ENCODE data around the gene EEA1. TPM values are rescaled to one million over a fixed set of nuclear protein-coding genes. Genes with fewer than 3 reads are reported as not detected.
A peak's percentile ranks its signal among the peaks of the same experiment; 100 is the strongest.

The EEA1 gene
- total and polyA plus RNA-seq, 2 of the 4 experiments (the other 2 are of a cell fraction), result 4.6 to 12.5 TPM

GRCh38 chr12:92926549-92926948 is 2.5 kb downstream of the EEA1 start:
- DNase-seq, result no peak
- H3K4me2 ChIP-seq (ENCODE audit: low read depth, low read length), result peak overlapping the region; percentile 98
- H2BK5ac ChIP-seq (ENCODE audit: low read depth, low read length, poor library complexity, severe bottlenecking), result peak overlapping the region; percentile 93
- H4K20me1 ChIP-seq (ENCODE audit: insufficient read depth, low read length), result peaks cover 33% of the 10 kb centered on the region
- peak overlapping the region; percentile 12; the same call in 1 of the 2 replicates for H3K9ac ChIP-seq (ENCODE audit: low read depth, low read length)
- peak overlapping the region; percentile 54; the same call in 1 of the 2 replicates for H2AK5ac ChIP-seq (ENCODE audit: low read depth, low read length)
- no peak overlapping the region for H2BK120ac ChIP-seq (ENCODE audit: low read depth, low read length)
- CTCF ChIA-PET, result interaction anchor here (1.0 to 1.6 kb wide), 5 partner anchors 17 to 138 kb away, joined by 3 read pairs; no protein-coding TSS in a partner anchor
- H3K4me3 ChIP-seq (ENCODE audit: insufficient read depth, low read depth, low read length), result no peak overlapping the region
- H4K91ac ChIP-seq (ENCODE audit: insufficient read depth, low read depth, low read length), result peak overlapping the region; percentile 26; the same call in 1 of the 2 replicates
- peaks cover 4 to 41% of the 10 kb centered on the region in 2 experiments; a peak in 2 of 4 replicates for H3K79me1 ChIP-seq (ENCODE audit: low read depth in 1 of 2, low read length in 2 of 2)
- in situ Hi-C loops (cut with MboI; ENCODE audit: low sequenced_read_pairs) (no loop called here), intact Hi-C loops (cut with micrococcal nuclease) (loop anchor here (5.0 kb wide), 2 partner anchors 46 to 491 kb away; no protein-coding TSS in a partner anchor), dilution Hi-C loops (cut with HindIII; ENCODE audit: low sequenced_read_pairs, unreplicated experiment) (no loop called here)
- peak overlapping the region; percentile 86 for H3K14ac ChIP-seq (replicated peaks; ENCODE audit: low read depth, low read length)
- ATAC-seq (ENCODE audit: low read depth), result no peak
- H3K23ac ChIP-seq (ENCODE audit: low read depth, low read length), result peak overlapping the region; percentile 87
- WGBS, 2 experiments (ENCODE audit: extremely low coverage in 2 of 2, insufficient read length in 1 of 2), result 78% methylated on average over 4 of the region's 4 CpGs; no CpG with 5 or more reads in 1 of the 2 experiments
- H4K8ac ChIP-seq (ENCODE audit: low read depth in 2 of 2, low read length in 2 of 2), result peak overlapping the region in 1 of 2 experiments; percentile 15; a peak in 1 of 4 replicates
- peak overlapping the region; percentile 51; the same call in 1 of the 2 replicates for H3K27ac ChIP-seq (ENCODE audit: insufficient read depth, low read length)
- TF ChIP-seq NFE2L2 (IDR thresholded peaks at IDR 0.05; ENCODE audit: low read depth, low read length), result no peak
- TF ChIP-seq MAFK (IDR thresholded peaks at IDR 0.05; ENCODE audit: low read depth, low read length), result no peak
- no peak for TF ChIP-seq FOS (IDR thresholded peaks at IDR 0.05; ENCODE audit: low read depth, low read length)
- TF ChIP-seq CTCF (conservative IDR thresholded peaks at IDR 0.05; ENCODE audit: low read depth, low read length), result no peak
- TF ChIP-seq BHLHE40 (IDR thresholded peaks at IDR 0.05; ENCODE audit: low read depth, low read length), result no peak
- TF ChIP-seq RAD21 (IDR thresholded peaks at IDR 0.05; ENCODE audit: low read length), result no peak
- no peak for TF ChIP-seq CHD1 (IDR thresholded peaks at IDR 0.05; ENCODE audit: low read depth, low read length)
- no peak for TF ChIP-seq RFX5 (IDR thresholded peaks at IDR 0.05; ENCODE audit: low read depth, low read length)
- TF ChIP-seq MAZ (IDR thresholded peaks at IDR 0.05; ENCODE audit: borderline replicate concordance, low read depth, low read length), result no peak
- no peak for TF ChIP-seq POLR2A (IDR thresholded peaks at IDR 0.05; ENCODE audit: low read depth, low read length)
- no peak for TF ChIP-seq ELK1 (IDR thresholded peaks at IDR 0.05; ENCODE audit: borderline replicate concordance, low read depth, low read length)
- TF ChIP-seq SMC3 (IDR thresholded peaks at IDR 0.05; ENCODE audit: low read depth, low read length), result no peak
- no peak for TF ChIP-seq USF2 (IDR thresholded peaks at IDR 0.05; ENCODE audit: low read depth, low read length)
- TF ChIP-seq RCOR1 (IDR thresholded peaks at IDR 0.05; ENCODE audit: insufficient replicate concordance, low read length), result no peak
- no peak overlapping the region for H3K56ac ChIP-seq (ENCODE audit: extremely low read depth, insufficient read depth, low read length)
- H3K4ac ChIP-seq (ENCODE audit: low read depth, low read length), result peak overlapping the region; percentile 34
- no TSS peak for BruUV-seq (replicated peaks)
- no peak overlapping the region for H2BK20ac ChIP-seq (ENCODE audit: low read depth, low read length)
- H3K27me3 ChIP-seq (ENCODE audit: control insufficient read depth, insufficient read depth, low read length), result no peaks in the 10 kb centered on the region
- H3K9me3 ChIP-seq (ENCODE audit: control insufficient read depth, insufficient read depth, low read length), result no peaks in the 10 kb centered on the region
- peak overlapping the region; percentile 74; the same call in 1 of the 3 replicates for H2BK15ac ChIP-seq (ENCODE audit: low read depth, low read length)
- H3K36me3 ChIP-seq (ENCODE audit: control insufficient read depth, insufficient read depth, low read length), result no peaks in the 10 kb centered on the region; the same call in 1 of the 2 replicates
- H2AFZ ChIP-seq (replicated peaks; ENCODE audit: low read length, poor library complexity), result no peak overlapping the region
- H2AK9ac ChIP-seq (replicated peaks; ENCODE audit: low read depth, low read length, poor library complexity), result no peak overlapping the region
- POLR2A ChIA-PET (ENCODE audit: unreplicated experiment), result interaction anchor here (0.7 kb wide), 1 partner anchor 17 kb away, joined by 3 read pairs; no protein-coding TSS in a partner anchor
- no peak overlapping the region; the same call in 1 of the 2 replicates for H4K5ac ChIP-seq (ENCODE audit: low read depth, low read length)
- peaks cover 8% of the 10 kb centered on the region for H3K4me1 ChIP-seq (ENCODE audit: control insufficient read depth, insufficient read depth, low read length)
- peak overlapping the region; percentile 31; the same call in 1 of the 2 replicates for H3K18ac ChIP-seq (ENCODE audit: low read depth, low read length)
- peaks cover 6% of the 10 kb centered on the region for H3K9me1 ChIP-seq (ENCODE audit: insufficient read depth, low read length)
